Measurements from ENCODE around the gene SLC31A2.

Gene SLC31A2

GRCh38 chr9:113125386-113126035 lies 25.3 kb upstream of the SLC31A2 start:
- no peaks in the 10 kb centered on the region for H3F3A ChIP-seq (ENCODE audit: insufficient read depth)
- no peaks in the 10 kb centered on the region for H3K36me3 ChIP-seq (ENCODE audit: low read length)
- H3K9me3 ChIP-seq (ENCODE audit: insufficient read depth, low read length) = no peaks in the 10 kb centered on the region
- H3K79me2 ChIP-seq (ENCODE audit: insufficient read depth, low read length) = no peaks in the 10 kb centered on the region
- no peak overlapping the region for H3K4me2 ChIP-seq (ENCODE audit: low read depth, low read length, poor library complexity, severe bottlenecking)
- TF ChIP-seq, protein P1, sequence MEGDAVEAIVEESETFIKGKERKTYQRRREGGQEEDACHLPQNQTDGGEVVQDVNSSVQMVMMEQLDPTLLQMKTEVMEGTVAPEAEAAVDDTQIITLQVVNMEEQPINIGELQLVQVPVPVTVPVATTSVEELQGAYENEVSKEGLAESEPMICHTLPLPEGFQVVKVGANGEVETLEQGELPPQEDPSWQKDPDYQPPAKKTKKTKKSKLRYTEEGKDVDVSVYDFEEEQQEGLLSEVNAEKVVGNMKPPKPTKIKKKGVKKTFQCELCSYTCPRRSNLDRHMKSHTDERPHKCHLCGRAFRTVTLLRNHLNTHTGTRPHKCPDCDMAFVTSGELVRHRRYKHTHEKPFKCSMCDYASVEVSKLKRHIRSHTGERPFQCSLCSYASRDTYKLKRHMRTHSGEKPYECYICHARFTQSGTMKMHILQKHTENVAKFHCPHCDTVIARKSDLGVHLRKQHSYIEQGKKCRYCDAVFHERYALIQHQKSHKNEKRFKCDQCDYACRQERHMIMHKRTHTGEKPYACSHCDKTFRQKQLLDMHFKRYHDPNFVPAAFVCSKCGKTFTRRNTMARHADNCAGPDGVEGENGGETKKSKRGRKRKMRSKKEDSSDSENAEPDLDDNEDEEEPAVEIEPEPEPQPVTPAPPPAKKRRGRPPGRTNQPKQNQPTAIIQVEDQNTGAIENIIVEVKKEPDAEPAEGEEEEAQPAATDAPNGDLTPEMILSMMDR (IDR thresholded peaks at IDR 0.05; ENCODE audit: insufficient read depth, low read length, poor library complexity, severe bottlenecking) = no peak
- no peaks in the 10 kb centered on the region for H3K27me3 ChIP-seq (ENCODE audit: low read length)
- H3K9ac ChIP-seq (ENCODE audit: low read length) = no peak overlapping the region
- no peaks in the 10 kb centered on the region for H4K20me1 ChIP-seq (ENCODE audit: low read depth, low read length)
- H2AFZ ChIP-seq (ENCODE audit: low read depth, low read length, severe bottlenecking) = no peak overlapping the region
- H3K27ac ChIP-seq (ENCODE audit: low read depth, low read length) = no peak overlapping the region
- no peaks in the 10 kb centered on the region for H3K9me2 ChIP-seq (replicated peaks; ENCODE audit: insufficient read depth, low read length)
- no peak overlapping the region for H3K4me3 ChIP-seq (ENCODE audit: insufficient read depth, low read length, poor library complexity, severe bottlenecking)

DNA sequence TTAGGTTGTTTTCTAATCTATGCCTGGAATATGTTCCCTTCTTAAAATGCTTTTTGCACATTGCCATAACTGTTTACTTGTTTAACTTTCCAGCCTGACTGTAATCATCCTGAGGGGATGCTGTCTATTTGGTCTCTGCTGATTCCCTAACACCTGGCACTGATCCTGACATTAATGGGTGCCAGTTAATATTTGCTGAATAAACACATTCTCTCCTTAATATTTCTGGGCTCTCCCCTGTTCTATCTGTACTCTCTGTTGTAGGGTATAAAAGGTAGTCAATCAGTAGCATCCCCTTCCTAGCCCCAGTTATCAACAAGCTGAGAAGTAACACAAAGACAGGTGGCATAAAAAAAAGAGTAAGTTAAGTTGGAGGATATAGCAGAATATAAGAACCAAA lies 21.3 kb upstream of the SLC31A2 start:
- Histone ChIP-seq H3K79me2 (ENCODE audit: insufficient read depth, low read length) (no peaks in the 10 kb centered on the region), H3K27ac (ENCODE audit: low read depth, low read length) (no peak overlapping the region), H3K9me3 (ENCODE audit: insufficient read depth, low read length) (no peaks in the 10 kb centered on the region), H3K36me3 (ENCODE audit: low read length) (no peaks in the 10 kb centered on the region), H4K20me1 (ENCODE audit: low read depth, low read length) (no peaks in the 10 kb centered on the region), H3K27me3 (ENCODE audit: low read length) (no peaks in the 10 kb centered on the region), H3K9ac (ENCODE audit: low read length) (no peak overlapping the region), H3F3A (ENCODE audit: insufficient read depth) (no peaks in the 10 kb centered on the region), H2AFZ (ENCODE audit: low read depth, low read length, severe bottlenecking) (no peak overlapping the region), H3K9me2 (replicated peaks; ENCODE audit: insufficient read depth, low read length) (no peaks in the 10 kb centered on the region), H3K4me2 (ENCODE audit: low read depth, low read length, poor library complexity, severe bottlenecking) (no peak overlapping the region), H3K4me3 (ENCODE audit: insufficient read depth, low read length, poor library complexity, severe bottlenecking) (no peak overlapping the region)
- TF ChIP-seq, protein P1 (IDR thresholded peaks at IDR 0.05; ENCODE audit: insufficient read depth, low read length, poor library complexity, severe bottlenecking) = no peak
- no peak for TF ChIP-seq EZH2phosphoT487 (conservative IDR thresholded peaks at IDR 0.05; ENCODE audit: low read length)

DNA sequence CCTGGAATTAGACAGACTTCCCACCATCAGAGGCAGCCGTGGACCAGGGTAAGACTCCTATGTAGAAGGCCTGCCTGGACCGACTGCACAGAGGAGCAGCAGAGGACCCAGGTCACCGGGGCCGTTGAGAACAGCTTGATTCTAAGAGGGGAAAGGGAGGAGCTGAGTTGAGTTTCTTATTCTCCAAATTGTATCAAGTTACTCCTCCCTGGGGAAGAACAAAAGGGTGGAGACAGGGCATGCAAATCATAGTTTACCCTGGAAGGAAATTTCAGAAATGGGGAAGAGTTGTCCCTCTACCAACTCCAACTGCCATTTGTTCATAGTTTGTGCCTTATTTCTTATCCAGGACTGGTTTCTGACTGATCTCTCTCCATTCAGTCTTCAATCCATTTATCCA lies 20.9 kb upstream of the SLC31A2 start:
- Histone ChIP-seq H3F3A (ENCODE audit: insufficient read depth) (no peaks in the 10 kb centered on the region), H3K9me2 (replicated peaks; ENCODE audit: insufficient read depth, low read length) (no peaks in the 10 kb centered on the region), H2AFZ (ENCODE audit: low read depth, low read length, severe bottlenecking) (no peak overlapping the region), H3K79me2 (ENCODE audit: insufficient read depth, low read length) (no peaks in the 10 kb centered on the region), H3K36me3 (ENCODE audit: low read length) (no peaks in the 10 kb centered on the region), H3K27me3 (ENCODE audit: low read length) (no peaks in the 10 kb centered on the region), H3K4me2 (ENCODE audit: low read depth, low read length, poor library complexity, severe bottlenecking) (no peak overlapping the region), H3K4me3 (ENCODE audit: insufficient read depth, low read length, poor library complexity, severe bottlenecking) (no peak overlapping the region), H3K9me3 (ENCODE audit: insufficient read depth, low read length) (no peaks in the 10 kb centered on the region), H3K27ac (ENCODE audit: low read depth, low read length) (no peak overlapping the region), H4K20me1 (ENCODE audit: low read depth, low read length) (no peaks in the 10 kb centered on the region), H3K9ac (ENCODE audit: low read length) (no peak overlapping the region)
- TF ChIP-seq, protein P1 (IDR thresholded peaks at IDR 0.05; ENCODE audit: insufficient read depth, low read length, poor library complexity, severe bottlenecking) = no peak
- TF ChIP-seq EZH2phosphoT487 (conservative IDR thresholded peaks at IDR 0.05; ENCODE audit: low read length) = no peak

Data from SU-DHL-6 (cell line).